C4-2B (cell line): ENCODE data around the gene RTEL1.

Experiments used
- H3K27ac ChIP-seq: fragments of 450-650 bp; 2 replicates; pipeline ENCODE4 v1.5.1; 2017
- CTCF ChIP-seq: fragments of 450-650 bp; conservative IDR thresholded peaks from 2 replicates; pipeline ENCODE4 v1.5.1; 2017; ENCODE audit warnings: mild to moderate bottlenecking
- ZFX ChIP-seq: fragments of 450-650 bp; IDR thresholded peaks from 2 replicates; pipeline ENCODE4 v1.6.1; 2017

RTEL1 gene

DNA sequence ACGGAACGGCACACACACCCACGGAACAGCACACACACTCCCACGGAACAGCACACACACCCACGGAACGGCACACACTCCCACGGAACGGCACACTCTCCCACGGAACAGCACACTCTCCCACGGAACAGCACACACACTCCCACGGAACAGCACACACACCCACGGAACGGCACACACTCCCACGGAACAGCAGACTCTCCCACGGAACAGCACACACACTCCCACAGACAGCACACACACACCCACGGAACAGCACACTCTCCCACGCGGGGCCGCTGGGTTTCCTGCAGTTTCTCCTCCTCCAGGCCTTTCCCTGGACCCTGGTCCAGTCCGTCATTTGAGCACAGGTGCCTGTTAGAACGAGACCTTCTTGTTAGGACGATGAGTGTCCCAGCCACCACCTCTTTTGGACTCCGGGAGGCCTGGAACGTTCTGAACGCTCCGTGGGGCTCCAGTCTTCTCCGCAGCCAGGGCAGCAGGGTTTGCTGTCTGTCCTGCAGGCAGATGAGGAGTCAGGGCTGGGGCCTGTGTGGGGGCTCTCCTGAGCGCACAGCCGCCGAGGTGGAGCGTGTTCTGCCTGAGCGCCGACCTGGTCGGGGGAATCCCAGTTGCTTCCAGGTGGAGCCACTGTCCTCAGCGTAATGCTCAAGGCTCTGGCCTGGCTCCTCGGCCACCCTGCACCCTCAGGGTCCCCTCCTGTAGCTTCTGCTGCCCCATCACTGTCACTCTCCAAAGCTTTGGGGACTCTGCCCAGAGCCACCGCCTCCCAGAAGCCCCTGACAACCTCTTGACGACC is 20.8 kb downstream of the RTEL1 start:
- TF ChIP-seq ZFX (no peak), CTCF (no peak)

DNA sequence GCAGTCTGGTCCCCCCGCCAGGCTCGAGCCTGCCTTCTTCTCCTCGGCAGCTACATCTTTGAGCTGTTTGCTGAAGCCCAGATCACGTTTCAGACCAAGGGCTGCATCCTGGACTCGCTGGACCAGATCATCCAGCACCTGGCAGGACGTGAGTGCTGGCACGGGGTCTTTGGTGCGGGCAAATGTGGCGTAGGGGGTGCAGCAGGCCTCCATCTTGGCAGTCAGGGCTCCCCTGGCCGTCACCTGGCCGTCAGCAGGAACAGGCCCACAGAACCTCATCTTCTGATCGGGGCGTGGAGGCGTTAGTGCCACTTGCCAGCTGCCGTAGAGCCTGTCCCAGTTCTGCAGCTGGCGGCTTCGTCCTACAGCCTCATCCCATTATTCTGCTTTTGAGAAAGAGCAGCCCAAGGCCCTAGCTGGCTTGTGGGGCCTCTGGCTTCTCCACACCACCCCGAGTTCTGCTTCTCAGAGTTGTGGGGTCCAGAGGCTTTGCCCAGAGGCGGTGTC is 21.7 kb downstream of the RTEL1 start:
- no peak overlapping the region for H3K27ac ChIP-seq
- TF ChIP-seq CTCF (no peak), ZFX (no peak)

More for the DNA sequence above, 20.8 kb downstream of the RTEL1 start:
- no peak overlapping the region for H3K27ac ChIP-seq

GRCh38 chr20:63680427-63680826 is 22.3 kb downstream of the RTEL1 start:
- TF ChIP-seq CTCF (no peak), ZFX (no peak)
- H3K27ac ChIP-seq, result no peak overlapping the region

- TF ChIP-seq ZFX (no peak), CTCF (no peak)
- no peak overlapping the region for H3K27ac ChIP-seq
These were observed 22.9 kb downstream of the RTEL1 start for GRCh38 chr20:63680857-63681608.

GRCh38 chr20:63681609-63682142 is 23.6 kb downstream of the RTEL1 start:
- TF ChIP-seq ZFX (no peak), CTCF (no peak)
- no peak overlapping the region for H3K27ac ChIP-seq

- no peak for TF ChIP-seq CTCF
- no peak for TF ChIP-seq ZFX
- no peak overlapping the region for H3K27ac ChIP-seq
These were observed 24.4 kb downstream of the RTEL1 start for GRCh38 chr20:63682384-63683139.
